Measurements from ENCODE around the gene GLS2. TPM values are rescaled to one million over a fixed set of nuclear protein-coding genes. Genes with fewer than 3 reads are reported as not detected.

The GLS2 gene
- 1 to 10 TPM in 1 of 2 experiments, under 1 TPM in 1; 0.70 to 1.1 TPM for total RNA-seq

GRCh38 chr12:56488041-56488955 lies at the start of gene GLS2:
Gene GLS2, minus strand, starts transcription at chr12:56488161. Its CDS starts 43 bp downstream, at chr12:56488118.
- ATAC-seq (peak; percentile 97), DNase-seq (peak; percentile 77)
- Mint-ChIP-seq H3K27ac (peak within 1 kb of the TSS; percentile 14), H3K27me3 (ENCODE audit: low read depth) (peaks cover 50% of the 10 kb centered on the region), H3K9me3 (ENCODE audit: insufficient read depth) (no peaks in the 10 kb centered on the region), H3K4me3 (peak within 1 kb of the TSS; percentile 76), H3K4me1 (ENCODE audit: low read depth) (peaks cover 20% of the 10 kb centered on the region), H3K36me3 (ENCODE audit: low read depth) (peaks cover 5% of the 10 kb centered on the region)
- POLR2A ChIA-PET = interaction anchor here (1.2 kb wide), 1 partner anchor 20 kb away, joined by 4 read pairs; the partner anchor contains the start of gene SPRYD4
- CTCF ChIA-PET = interaction anchor here (1.0 to 1.3 kb wide), 3 partner anchors 14 to 105 kb away, joined by 3 to 4 read pairs (median 3); no protein-coding TSS in a partner anchor

DNA sequence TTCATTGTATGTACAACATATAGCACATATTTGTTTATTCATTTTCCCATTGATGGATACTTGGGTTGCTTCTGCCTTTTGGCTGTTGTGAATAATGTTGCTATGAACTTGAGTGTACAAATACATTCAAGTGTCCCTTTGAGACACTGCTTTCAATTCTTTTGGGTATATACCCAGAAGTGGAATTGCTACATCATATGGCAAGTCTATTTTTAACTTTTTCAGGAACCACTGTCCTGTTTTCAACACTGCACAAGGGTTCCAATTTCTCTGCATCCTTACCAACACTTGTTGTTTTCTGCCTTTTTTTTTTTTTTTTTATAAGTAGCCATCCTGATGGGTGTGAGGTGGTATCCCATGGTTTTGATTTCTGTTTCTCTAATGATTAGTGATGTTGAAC lies 49.6 kb upstream of the GLS2 start:
- H3K9me3 Mint-ChIP-seq (ENCODE audit: insufficient read depth) = no peaks in the 10 kb centered on the region
- POLR2A ChIA-PET = no interaction called here
- CTCF ChIA-PET = no interaction called here
- H3K4me3 Mint-ChIP-seq = no peak overlapping the region
- no peaks in the 10 kb centered on the region for H3K4me1 Mint-ChIP-seq (ENCODE audit: low read depth)
- H3K27ac Mint-ChIP-seq = no peak overlapping the region
- H3K36me3 Mint-ChIP-seq (ENCODE audit: low read depth) = no peaks in the 10 kb centered on the region
- ATAC-seq (no peak), DNase-seq (no peak)
- no peaks in the 10 kb centered on the region for H3K27me3 Mint-ChIP-seq (ENCODE audit: low read depth)

DNA sequence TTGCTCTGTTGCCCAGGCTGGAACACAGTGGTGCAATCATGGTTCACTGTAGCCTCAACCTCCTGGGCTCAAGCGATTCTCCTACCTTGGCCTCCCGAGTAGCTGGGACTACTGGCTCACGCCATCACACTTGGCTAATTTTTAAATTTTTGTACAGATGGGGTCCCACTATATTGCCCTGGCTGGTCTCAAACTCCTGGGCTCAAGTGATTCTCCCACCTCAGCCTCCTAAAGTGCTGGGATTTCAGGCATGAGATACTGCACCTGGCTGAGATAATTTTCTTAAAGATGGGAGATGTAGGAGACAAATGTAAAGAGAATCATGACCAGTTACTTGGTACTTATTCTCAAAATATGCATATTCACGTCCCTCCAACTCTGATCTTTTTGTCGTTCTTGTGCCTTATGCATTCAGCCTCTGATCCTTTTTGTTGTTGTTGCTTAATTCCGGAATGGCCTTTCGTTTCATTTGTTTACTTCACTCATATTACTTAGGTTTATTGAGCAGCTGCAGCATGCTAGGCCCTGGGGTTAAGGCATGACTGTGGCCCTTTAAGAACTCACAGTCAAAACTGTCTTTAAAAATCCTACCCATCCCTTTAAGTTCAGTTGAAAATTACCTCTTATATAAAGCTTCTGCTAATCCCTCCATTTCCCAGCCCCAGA lies 42.6 kb upstream of the GLS2 start:
- Mint-ChIP-seq H3K36me3 (ENCODE audit: low read depth) (no peaks in the 10 kb centered on the region), H3K4me3 (no peak overlapping the region), H3K27me3 (ENCODE audit: low read depth) (peaks cover 3% of the 10 kb centered on the region), H3K9me3 (ENCODE audit: insufficient read depth) (no peaks in the 10 kb centered on the region), H3K27ac (no peak overlapping the region), H3K4me1 (ENCODE audit: low read depth) (no peaks in the 10 kb centered on the region)
- ATAC-seq (no peak), DNase-seq (no peak)
- POLR2A ChIA-PET = no interaction called here
- CTCF ChIA-PET = interaction anchor here (1.1 to 1.4 kb wide), 3 partner anchors 16 to 59 kb away, joined by 3 to 5 read pairs (median 4); no protein-coding TSS in a partner anchor

DNA sequence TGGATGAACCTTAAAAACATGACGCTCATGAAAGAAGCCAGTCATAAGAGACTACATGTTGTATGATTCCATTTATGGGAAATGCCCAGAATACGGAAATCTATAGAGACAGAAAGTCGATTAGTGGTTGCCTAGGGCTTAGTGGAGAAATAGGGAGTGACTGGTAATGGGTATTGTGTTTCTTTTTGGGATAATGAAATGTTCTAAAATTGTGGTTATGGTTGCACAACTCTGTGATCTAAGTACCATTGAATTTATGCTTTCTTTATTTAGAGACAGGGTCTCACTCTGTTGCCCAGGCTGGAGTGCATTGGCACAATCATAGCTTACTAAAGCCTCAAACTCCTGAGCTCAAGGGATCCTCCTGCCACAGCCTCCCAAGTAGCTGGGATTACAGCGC lies 41.7 kb upstream of the GLS2 start:
- DNase-seq (no peak), ATAC-seq (no peak)
- ChIA-PET CTCF (interaction anchor here (1.6 kb wide), 1 partner anchor 16 kb away, joined by 8 read pairs; no protein-coding TSS in a partner anchor), POLR2A (no interaction called here)
- Mint-ChIP-seq H3K9me3 (ENCODE audit: insufficient read depth) (no peaks in the 10 kb centered on the region), H3K27ac (no peak overlapping the region), H3K4me3 (no peak overlapping the region), H3K4me1 (ENCODE audit: low read depth) (no peaks in the 10 kb centered on the region), H3K36me3 (ENCODE audit: low read depth) (no peaks in the 10 kb centered on the region), H3K27me3 (ENCODE audit: low read depth) (peaks cover 3% of the 10 kb centered on the region)

DNA sequence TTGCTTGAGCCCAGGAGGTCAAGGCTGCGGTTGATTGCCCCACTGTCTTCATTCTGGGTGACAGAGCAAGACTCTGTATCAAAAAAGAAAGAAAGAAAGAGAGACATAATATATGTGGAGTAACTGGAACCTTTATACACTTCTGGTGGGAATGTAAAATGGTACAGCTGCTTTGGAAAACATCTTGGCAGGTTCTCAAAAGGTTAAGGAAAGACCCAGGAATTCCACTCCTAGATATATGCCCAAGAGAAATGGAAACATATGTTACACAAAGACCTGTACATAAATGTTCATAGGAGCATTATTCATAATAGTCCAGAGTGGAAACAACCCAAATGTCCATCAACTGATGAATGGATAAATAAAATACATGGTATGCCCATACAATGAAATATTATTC lies 40.9 kb upstream of the GLS2 start:
- Mint-ChIP-seq H3K4me3 (no peak overlapping the region), H3K36me3 (ENCODE audit: low read depth) (no peaks in the 10 kb centered on the region), H3K27ac (no peak overlapping the region), H3K9me3 (ENCODE audit: insufficient read depth) (no peaks in the 10 kb centered on the region), H3K27me3 (ENCODE audit: low read depth) (peaks cover 3% of the 10 kb centered on the region), H3K4me1 (ENCODE audit: low read depth) (no peaks in the 10 kb centered on the region)
- ATAC-seq (no peak), DNase-seq (no peak)
- CTCF ChIA-PET = interaction anchor here (1.1 to 1.6 kb wide), 2 partner anchors 15 to 62 kb away, joined by 3 to 8 read pairs; no protein-coding TSS in a partner anchor
- POLR2A ChIA-PET = no interaction called here

DNA sequence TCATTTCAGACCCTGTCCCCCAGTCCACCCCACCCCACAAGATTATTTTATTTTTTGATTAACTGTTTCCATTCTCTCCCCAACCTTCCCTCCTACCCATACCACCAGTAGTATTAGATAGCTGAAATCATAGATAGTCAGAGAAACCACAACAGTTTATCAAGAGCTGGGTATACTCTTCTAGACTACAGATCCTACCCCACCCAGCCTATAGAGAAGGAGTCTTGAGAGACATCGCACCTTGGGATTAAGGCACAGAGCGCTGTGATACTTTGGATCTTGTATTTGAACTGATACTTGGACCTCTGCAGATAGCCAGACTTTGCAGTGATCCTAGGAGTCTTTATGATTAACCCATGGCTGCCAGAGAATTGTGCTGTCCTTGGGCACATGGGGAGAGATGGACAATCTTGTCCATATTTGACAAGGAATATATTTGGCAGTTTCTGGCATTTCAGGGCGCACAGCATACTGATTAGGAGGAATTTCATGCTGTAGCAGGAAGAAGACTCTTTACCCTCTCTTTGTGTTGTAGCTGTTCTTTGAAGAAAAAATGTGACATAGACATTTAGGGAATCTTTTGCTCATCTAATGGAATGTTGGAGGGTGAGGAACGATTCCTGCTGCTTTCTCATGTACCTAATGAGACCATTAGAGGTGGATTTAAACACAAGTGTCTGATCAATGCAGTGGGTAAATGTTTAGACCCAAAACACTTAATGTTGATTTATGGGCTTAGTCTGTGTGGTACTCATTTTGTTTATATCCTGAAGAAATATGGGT lies 34.6 kb upstream of the GLS2 start:
- CTCF ChIA-PET = interaction anchor here (0.6 to 3.5 kb wide), 22 partner anchors 9 to 915 kb away, joined by 3 to 20 read pairs (median 4); no protein-coding TSS in a partner anchor

GRCh38 chr12:56521590-56522371 lies 33.8 kb upstream of the GLS2 start, which contains the start of gene RBMS2:
Gene RBMS2, plus strand, starts transcription at chr12:56521820. Its CDS starts 204 bp downstream, at chr12:56522024.
- Mint-ChIP-seq H3K36me3 (ENCODE audit: low read depth) (no peaks in the 10 kb centered on the region), H3K27ac (peak within 1 kb of the TSS; percentile 82), H3K4me1 (ENCODE audit: low read depth) (peaks cover 31% of the 10 kb centered on the region), H3K27me3 (ENCODE audit: low read depth) (no peaks in the 10 kb centered on the region), H3K9me3 (ENCODE audit: insufficient read depth) (no peaks in the 10 kb centered on the region), H3K4me3 (peak within 1 kb of the TSS; percentile 75)
- ChIA-PET CTCF (interaction anchor here (0.6 to 3.5 kb wide), 22 partner anchors 8 to 115 kb away, joined by 3 to 20 read pairs (median 4); no protein-coding TSS in a partner anchor), POLR2A (interaction anchor here (0.6 to 2.0 kb wide), 6 partner anchors 18 to 111 kb away, joined by 3 to 9 read pairs (median 3); partner anchors contain the start of gene BAZ2A)
- ATAC-seq (peak; percentile 94), DNase-seq (peak; percentile 67)

More for the DNA sequence above, 34.6 kb upstream of the GLS2 start:
- peak overlapping the region; percentile 82 for H3K27ac Mint-ChIP-seq
- peak overlapping the region; percentile 75 for H3K4me3 Mint-ChIP-seq
- ATAC-seq = no peak
- H3K27me3 Mint-ChIP-seq (ENCODE audit: low read depth) = no peaks in the 10 kb centered on the region
- POLR2A ChIA-PET = interaction anchor here (0.6 to 2.0 kb wide), 2 partner anchors 75 to 107 kb away, joined by 5 to 9 read pairs; partner anchors contain the start of gene BAZ2A
- no peak for DNase-seq
- H3K36me3 Mint-ChIP-seq (ENCODE audit: low read depth) = no peaks in the 10 kb centered on the region
- peaks cover 31% of the 10 kb centered on the region for H3K4me1 Mint-ChIP-seq (ENCODE audit: low read depth)
- H3K9me3 Mint-ChIP-seq (ENCODE audit: insufficient read depth) = no peaks in the 10 kb centered on the region

DNA sequence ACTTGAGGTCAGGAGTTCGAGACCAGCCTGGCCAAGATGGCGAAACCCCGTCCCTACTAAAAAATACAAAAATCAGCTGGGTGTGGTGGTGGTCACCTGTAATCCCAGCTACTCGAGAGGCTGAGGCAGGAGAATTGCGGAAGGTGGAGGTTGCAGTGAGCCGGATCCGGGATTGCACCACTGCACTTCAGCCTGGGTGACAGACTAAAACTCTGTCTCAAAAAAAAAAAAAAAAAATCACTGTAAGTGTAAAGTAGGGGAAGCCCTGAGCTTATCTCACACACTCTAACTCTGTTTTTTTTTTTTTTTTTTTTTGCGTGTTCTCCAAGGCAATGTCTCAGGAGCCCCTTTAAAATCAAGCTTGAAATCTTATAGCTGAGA lies 33.2 kb upstream of the GLS2 start:
- ChIA-PET CTCF (interaction anchor here (0.6 to 3.5 kb wide), 15 partner anchors 14 to 115 kb away, joined by 3 to 18 read pairs (median 5); no protein-coding TSS in a partner anchor), POLR2A (interaction anchor here (0.6 to 2.0 kb wide), 4 partner anchors 18 to 111 kb away, joined by 3 to 9 read pairs (median 3); partner anchors contain the start of gene BAZ2A)
- H3K4me1 Mint-ChIP-seq (ENCODE audit: low read depth) = peaks cover 31% of the 10 kb centered on the region

GRCh38 chr12:56520506-56520905 lies 32.5 kb upstream of the GLS2 start:
- ATAC-seq = no peak
- peaks cover 31% of the 10 kb centered on the region for H3K4me1 Mint-ChIP-seq (ENCODE audit: low read depth)
- H3K27ac Mint-ChIP-seq = no peak overlapping the region
- no peaks in the 10 kb centered on the region for H3K36me3 Mint-ChIP-seq (ENCODE audit: low read depth)
- ChIA-PET POLR2A (no interaction called here), CTCF (interaction anchor here (2.2 to 3.5 kb wide), 3 partner anchors 53 to 116 kb away, joined by 8 to 18 read pairs (median 12); no protein-coding TSS in a partner anchor)
- DNase-seq = no peak
- no peaks in the 10 kb centered on the region for H3K9me3 Mint-ChIP-seq (ENCODE audit: insufficient read depth)
- H3K27me3 Mint-ChIP-seq (ENCODE audit: low read depth) = no peaks in the 10 kb centered on the region
- no peak overlapping the region for H3K4me3 Mint-ChIP-seq

More for the DNA sequence above, 33.2 kb upstream of the GLS2 start:
- DNase-seq = no peak
- Mint-ChIP-seq H3K9me3 (ENCODE audit: insufficient read depth) (no peaks in the 10 kb centered on the region), H3K36me3 (ENCODE audit: low read depth) (no peaks in the 10 kb centered on the region), H3K4me3 (peak overlapping the region; percentile 75), H3K27ac (no peak overlapping the region), H3K27me3 (ENCODE audit: low read depth) (no peaks in the 10 kb centered on the region)
- ATAC-seq = peak; percentile 17

DNA sequence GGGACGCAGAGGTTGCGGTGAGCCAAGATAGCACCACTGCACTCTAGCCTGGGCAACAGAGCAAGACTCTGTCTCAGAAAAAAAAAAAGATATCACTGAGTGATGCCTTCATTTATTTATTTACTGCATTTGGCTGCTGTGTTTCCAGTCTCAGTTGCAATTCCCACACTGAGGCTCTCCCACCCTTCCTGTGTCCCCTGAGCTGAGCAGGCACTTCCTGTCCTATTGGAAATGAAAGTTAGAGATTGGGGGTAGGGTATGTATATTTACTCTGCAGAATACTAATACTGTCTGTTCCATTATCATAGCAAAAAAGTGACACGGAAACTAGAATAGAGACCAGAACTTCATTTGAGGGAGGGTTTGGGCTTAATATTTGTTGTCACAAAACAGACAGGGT lies 32.1 kb upstream of the GLS2 start:
- ATAC-seq (no peak), DNase-seq (no peak)
- CTCF ChIA-PET = no interaction called here
- no peak overlapping the region for H3K27ac Mint-ChIP-seq
- POLR2A ChIA-PET = no interaction called here
- no peak overlapping the region for H3K4me3 Mint-ChIP-seq
- H3K9me3 Mint-ChIP-seq (ENCODE audit: insufficient read depth) = no peaks in the 10 kb centered on the region
- peaks cover 31% of the 10 kb centered on the region for H3K4me1 Mint-ChIP-seq (ENCODE audit: low read depth)
- no peaks in the 10 kb centered on the region for H3K36me3 Mint-ChIP-seq (ENCODE audit: low read depth)
- H3K27me3 Mint-ChIP-seq (ENCODE audit: low read depth) = no peaks in the 10 kb centered on the region

Measured in activated CD8-positive, alpha-beta T cell treated with anti-CD3 and anti-CD28 coated beads, Interleukin-2, amount 10 ng/mL, durations not matched to agents 7 days and 5 days (primary cell).